Esophagus muscularis mucosa (tissue), 4 donors: Measurements from ENCODE around the gene LAD1. TPM values are rescaled to one million over a fixed set of nuclear protein-coding genes. Genes with fewer than 3 reads are reported as not detected.

Experiments
- DNase-seq: peaks from one replicate; pipeline ENCODE4 v3.0.0-alpha.2; 2017; ENCODE audit errors: extremely low spot score
- H3K27ac ChIP-seq, 4 donors: fragments of 200-600 bp; sonication (generic); replicated peaks in 1 of 4; 1 replicate in 3 of 4; 2 replicates in 1 of 4; pipeline ENCODE4 v1.5.1; 2016 to 2019; ENCODE audit warnings: mild to moderate bottlenecking in 1 of 4
- H3K27me3 ChIP-seq, 4 donors: fragments of 200-600 bp; sonication (generic); one replicate each; pipeline versions ENCODE4 v1.5.1 to v1.6.0; 2016 to 2019
- H3K36me3 ChIP-seq, 4 donors: fragments of 200-600 bp; sonication (generic); one replicate each; pipeline ENCODE4 v1.5.1; 2016 to 2019
- H3K4me1 ChIP-seq, 4 donors: fragments of 200-600 bp; sonication (generic); one replicate each; pipeline ENCODE4 v1.5.1; 2016 to 2019
- H3K4me3 ChIP-seq, 4 donors: fragments of 200-600 bp; sonication (generic); 1 replicate in 2 of 4; 2 replicates in 2 of 4; pipeline ENCODE4 v1.5.1; 2016 to 2019; ENCODE audit warnings: mild to moderate bottlenecking in 4 of 4, moderate library complexity in 1 of 4
- H3K9me3 ChIP-seq, 4 donors: fragments of 200-600 bp; sonication (generic); 1 replicate in 3 of 4; 2 replicates in 1 of 4; pipeline ENCODE4 v1.5.1; 2016 to 2019
- EP300 ChIP-seq: sonication (generic); formaldehyde crosslinking; IDR thresholded peaks from one replicate; pipeline ENCODE4 v1.6.1; 2017; ENCODE audit warnings: antibody characterized with exemption
- POLR2A ChIP-seq: fragments of 450-650 bp; IDR thresholded peaks from one replicate; pipeline ENCODE4 v1.6.1; 2017; ENCODE audit warnings: antibody characterized with exemption, moderate library complexity, mild to moderate bottlenecking, low read depth
- POLR2AphosphoS5 ChIP-seq, 2 donors: sonication (generic); formaldehyde crosslinking; IDR thresholded peaks; one replicate each; pipeline ENCODE4 v1.6.1; 2017; ENCODE audit warnings: antibody characterized with exemption in 2 of 2
- WGBS: methylation state at CpG from one replicate; pipeline ENCODE4 v1.1.5; 2018; 5-methylcytosine and 5-hydroxymethylcytosine counted together
- intact Hi-C: fragments of 100-400 bp; cut with DNase I; formaldehyde crosslinking; loops from one replicate; pipeline ENCODE4 v1.15.1; 2023
- total RNA-seq, 4 donors: library from RNA; depleted of rRNA; stranded (reverse); fragments of >200 nt; gene quantifications; one replicate each; pipeline versions ENCODE4 v1.1.0 to v1.2.1, GENCODE V29; 2016
- TF ChIP-seq, protein P1 (sequence below), 3 experiments: fragments of 200-600 bp in 2 of 3; fragments of 450-650 bp in 1 of 3; sonication (generic) in 2 of 3; IDR thresholded peaks; one replicate each; pipeline ENCODE4 v1.5.1; 2017 to 2019; ENCODE audit warnings: antibody characterized with exemption in 3 of 3, mild to moderate bottlenecking in 2 of 3, moderate library complexity in 1 of 3

Gene LAD1
- total RNA-seq, 4 donors from 2014 or later, result 0.17 TPM; not detected in 3

DNA sequence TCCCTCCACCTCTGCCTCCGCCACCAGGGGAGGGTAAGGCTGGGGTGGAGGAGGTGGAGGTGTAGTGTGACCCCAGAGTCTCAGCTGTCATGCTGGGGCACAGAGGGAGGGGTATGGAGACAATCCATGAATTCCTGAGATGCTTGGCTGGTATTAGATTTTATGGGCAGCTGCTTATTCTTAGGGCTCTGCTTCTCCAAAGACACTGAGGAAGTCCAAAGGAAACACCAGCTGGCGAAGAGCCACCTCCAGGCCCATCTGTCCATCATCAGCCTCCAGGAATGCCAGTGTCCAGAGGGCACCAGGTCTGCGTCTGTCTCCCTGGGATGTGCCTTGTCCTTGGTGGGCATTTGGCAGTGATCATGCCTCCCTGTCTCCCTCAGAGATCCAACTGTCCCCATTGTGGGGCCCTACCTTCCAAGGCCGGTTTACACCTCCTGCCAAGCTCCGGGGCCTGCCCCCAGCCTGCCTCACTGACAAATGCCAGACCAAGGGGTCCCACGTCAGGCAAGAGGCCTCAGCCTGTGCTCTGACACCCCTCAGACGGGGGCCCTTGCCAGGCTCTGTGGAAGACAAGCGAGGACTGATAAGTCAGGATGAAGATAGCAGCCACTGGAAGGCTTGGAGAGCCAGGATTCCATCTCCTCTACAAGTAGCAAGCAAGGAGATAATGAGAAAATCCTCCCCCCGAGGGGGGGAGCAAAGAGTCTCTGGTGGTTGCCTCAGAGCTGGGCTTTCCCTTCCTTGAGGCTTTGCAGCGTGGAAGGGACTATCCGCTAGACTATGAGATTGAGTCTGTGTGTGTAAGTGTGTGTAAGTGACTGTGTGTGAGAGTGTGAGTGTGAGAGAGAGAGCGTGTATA, 20.9 kb upstream of the LAD1 start:
- 92% methylated on average over 8 of the region's 12 CpGs for WGBS
- Histone ChIP-seq H3K27me3 (peaks cover 0 to 7% (median 0%) of the 10 kb centered on the region in 4 donors), H3K9me3 (no peaks in the 10 kb centered on the region), H3K36me3 (no peaks in the 10 kb centered on the region), H3K4me3 (no peak overlapping the region), H3K4me1 (peaks cover 0 to 3% (median 0%) of the 10 kb centered on the region in 4 donors), H3K27ac (no peak overlapping the region)
- TF ChIP-seq, protein P1, sequence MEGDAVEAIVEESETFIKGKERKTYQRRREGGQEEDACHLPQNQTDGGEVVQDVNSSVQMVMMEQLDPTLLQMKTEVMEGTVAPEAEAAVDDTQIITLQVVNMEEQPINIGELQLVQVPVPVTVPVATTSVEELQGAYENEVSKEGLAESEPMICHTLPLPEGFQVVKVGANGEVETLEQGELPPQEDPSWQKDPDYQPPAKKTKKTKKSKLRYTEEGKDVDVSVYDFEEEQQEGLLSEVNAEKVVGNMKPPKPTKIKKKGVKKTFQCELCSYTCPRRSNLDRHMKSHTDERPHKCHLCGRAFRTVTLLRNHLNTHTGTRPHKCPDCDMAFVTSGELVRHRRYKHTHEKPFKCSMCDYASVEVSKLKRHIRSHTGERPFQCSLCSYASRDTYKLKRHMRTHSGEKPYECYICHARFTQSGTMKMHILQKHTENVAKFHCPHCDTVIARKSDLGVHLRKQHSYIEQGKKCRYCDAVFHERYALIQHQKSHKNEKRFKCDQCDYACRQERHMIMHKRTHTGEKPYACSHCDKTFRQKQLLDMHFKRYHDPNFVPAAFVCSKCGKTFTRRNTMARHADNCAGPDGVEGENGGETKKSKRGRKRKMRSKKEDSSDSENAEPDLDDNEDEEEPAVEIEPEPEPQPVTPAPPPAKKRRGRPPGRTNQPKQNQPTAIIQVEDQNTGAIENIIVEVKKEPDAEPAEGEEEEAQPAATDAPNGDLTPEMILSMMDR (IDR thresholded peaks at IDR 0.05), result no peak
- no peak for DNase-seq
- intact Hi-C loops, result no loop called here

DNA sequence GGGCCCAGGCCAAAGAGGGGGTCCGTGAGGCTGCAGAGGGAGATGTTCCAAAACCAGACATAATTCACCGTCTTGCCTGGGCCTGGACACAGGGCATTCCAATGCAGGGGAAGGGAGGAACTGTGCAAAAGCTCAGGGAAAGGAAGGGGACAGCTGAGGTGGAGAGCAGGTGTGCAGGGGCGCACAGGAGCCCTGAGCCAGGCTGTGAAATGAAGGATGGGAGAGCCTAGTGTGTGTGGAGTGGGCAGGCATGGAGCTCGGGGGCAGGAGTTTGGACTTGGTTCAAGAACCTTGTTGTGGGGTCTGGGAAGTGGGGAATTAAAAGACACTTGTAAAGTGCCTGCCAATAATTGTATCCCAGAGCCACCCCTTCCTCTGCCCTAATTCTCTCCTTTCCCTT, 20.1 kb upstream of the LAD1 start:
- peaks cover 0 to 7% (median 0%) of the 10 kb centered on the region in 4 donors for H3K27me3 ChIP-seq
- H3K4me1 ChIP-seq, result peaks cover 0 to 3% (median 0%) of the 10 kb centered on the region in 4 donors
- 84% methylated on average over 4 of the region's 4 CpGs for WGBS
- H3K9me3 ChIP-seq, result no peaks in the 10 kb centered on the region
- H3K27ac ChIP-seq, result no peak overlapping the region
- DNase-seq, result no peak
- no peaks in the 10 kb centered on the region for H3K36me3 ChIP-seq
- H3K4me3 ChIP-seq, result no peak overlapping the region
- intact Hi-C loops, result no loop called here
- TF ChIP-seq POLR2A, result no peak
- TF ChIP-seq, protein P1 (IDR thresholded peaks at IDR 0.05), result no peak

DNA sequence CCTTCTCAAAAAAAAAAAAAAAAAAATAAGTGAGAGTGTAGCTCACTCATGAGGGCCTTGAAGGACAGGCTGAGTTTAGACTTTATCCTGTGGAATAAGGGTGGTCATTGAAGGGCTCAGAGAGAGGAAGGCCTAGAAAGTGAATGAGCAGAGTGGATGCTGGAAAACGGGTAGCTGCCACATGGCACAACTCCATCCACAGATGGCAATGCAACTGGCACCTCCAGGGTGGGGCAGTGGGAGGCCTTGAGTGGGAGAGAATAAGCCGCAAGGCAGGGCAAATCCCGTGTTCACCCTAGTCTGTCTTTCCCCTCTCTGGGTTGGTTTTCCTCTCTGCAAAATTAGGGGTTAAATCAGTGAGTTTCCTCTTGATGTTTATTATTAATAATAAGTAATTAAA, 19.3 kb upstream of the LAD1 start:
- H3K27me3 ChIP-seq, result peaks cover 0 to 7% (median 0%) of the 10 kb centered on the region in 4 donors
- H3K27ac ChIP-seq, result no peak overlapping the region
- peaks cover 0 to 3% (median 0%) of the 10 kb centered on the region in 4 donors for H3K4me1 ChIP-seq
- WGBS, result 87% methylated on average over 3 of the region's 3 CpGs
- H3K36me3 ChIP-seq, result no peaks in the 10 kb centered on the region
- intact Hi-C loops, result no loop called here
- no peaks in the 10 kb centered on the region for H3K9me3 ChIP-seq
- TF ChIP-seq POLR2A, result no peak
- TF ChIP-seq, protein P1 (IDR thresholded peaks at IDR 0.05), result no peak
- no peak for TF ChIP-seq POLR2AphosphoS5 (IDR thresholded peaks at IDR 0.05)
- no peak for TF ChIP-seq EP300
- H3K4me3 ChIP-seq, result no peak overlapping the region
- no peak for DNase-seq

DNA sequence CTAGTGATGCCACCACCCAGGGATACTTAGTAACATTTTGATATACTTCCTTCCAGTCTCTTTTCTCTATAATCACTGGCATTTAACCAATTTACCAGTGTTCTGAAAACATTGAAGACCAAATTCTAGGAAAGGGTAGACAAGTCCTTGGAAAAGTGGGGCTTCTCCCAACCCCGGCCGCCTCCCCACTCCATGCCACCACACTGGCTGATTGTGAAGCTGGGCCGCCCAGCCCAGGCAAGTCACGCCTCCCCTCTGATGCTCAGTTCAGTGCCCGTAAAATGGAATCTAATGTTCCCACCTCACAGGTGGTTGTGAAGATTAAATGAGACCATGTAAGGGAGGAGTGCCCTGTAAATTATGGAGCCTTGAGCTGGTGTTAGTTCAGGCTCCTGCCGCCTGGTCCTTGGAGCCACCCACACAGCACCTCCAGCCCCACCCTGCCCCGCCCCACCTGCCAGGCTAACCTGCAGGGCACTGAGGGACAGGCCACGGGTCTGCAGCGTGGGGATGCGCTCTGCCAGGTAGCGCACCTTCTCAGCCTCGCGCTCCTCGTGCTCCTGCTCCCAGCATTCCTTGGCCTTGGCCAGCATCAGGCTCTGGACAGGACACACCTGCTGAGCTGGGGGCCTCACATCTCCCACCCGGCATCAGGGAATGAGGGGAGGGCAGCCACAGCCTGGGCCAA, 15.1 kb upstream of the LAD1 start:
- 100% methylated on average over 6 of the region's 15 CpGs for WGBS
- TF ChIP-seq EP300 (no peak), POLR2A (no peak), POLR2AphosphoS5 (IDR thresholded peaks at IDR 0.05) (no peak)
- TF ChIP-seq, protein P1 (IDR thresholded peaks at IDR 0.05), result no peak
- Histone ChIP-seq H3K27ac (no peak overlapping the region), H3K4me3 (no peak overlapping the region), H3K36me3 (no peaks in the 10 kb centered on the region), H3K9me3 (no peaks in the 10 kb centered on the region), H3K4me1 (no peaks in the 10 kb centered on the region), H3K27me3 (peaks cover 0 to 7% (median 0%) of the 10 kb centered on the region in 4 donors)
- intact Hi-C loops, result no loop called here
- DNase-seq, result no peak
